CD4-positive, alpha-beta T cell treated with Interleukin-12 subunit alpha and Interleukin-12 subunit beta, for 1 hour (primary cell): Measurements from ENCODE around the gene AFF3.
"Not testable (repeated sequence)": the region's sequence is repeated elsewhere in the genome, so short reads cannot be mapped to it uniquely, and the experiment has no call there.

ENCODE experiments used
- DNase-seq: peaks from one replicate; pipeline ENCODE4 v3.0.0-alpha.2; 2020

The AFF3 gene

DNA sequence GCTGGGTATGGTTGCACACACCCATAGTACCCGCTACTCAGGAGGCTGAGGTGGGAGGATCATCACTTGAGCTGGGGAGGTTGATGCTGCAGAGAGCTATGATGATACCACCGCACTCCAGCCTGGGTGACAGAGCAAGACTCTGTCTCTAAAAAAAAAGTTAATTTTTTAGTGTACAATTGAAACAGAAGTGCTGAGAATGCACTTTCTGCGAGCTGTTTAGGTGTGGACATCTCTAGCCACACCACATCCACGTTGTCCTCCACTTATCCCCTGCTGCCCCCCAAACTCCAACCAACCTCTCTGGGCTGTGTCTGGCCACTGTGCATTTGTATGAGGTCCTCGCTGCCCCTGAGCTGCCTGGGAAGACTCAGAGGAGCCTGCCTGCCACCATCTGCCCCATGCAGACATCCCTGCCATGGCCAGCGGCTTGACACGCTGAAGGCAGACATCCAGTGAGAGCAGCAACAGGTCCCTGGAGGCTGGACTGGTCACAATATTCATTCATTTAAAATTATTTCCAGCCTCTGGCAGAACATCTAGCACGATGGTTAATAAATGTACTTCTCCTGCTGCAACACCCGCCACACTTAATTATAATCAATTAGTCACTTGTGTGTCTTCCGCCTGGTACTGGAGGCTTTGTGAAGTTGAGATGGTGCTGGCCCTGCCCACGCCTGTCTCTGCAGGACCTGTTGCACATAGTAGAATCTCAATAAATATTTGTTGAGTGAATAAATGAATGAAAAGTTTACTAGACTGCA, 3.7 kb upstream of the AFF3 start:
- no peak for DNase-seq

DNA sequence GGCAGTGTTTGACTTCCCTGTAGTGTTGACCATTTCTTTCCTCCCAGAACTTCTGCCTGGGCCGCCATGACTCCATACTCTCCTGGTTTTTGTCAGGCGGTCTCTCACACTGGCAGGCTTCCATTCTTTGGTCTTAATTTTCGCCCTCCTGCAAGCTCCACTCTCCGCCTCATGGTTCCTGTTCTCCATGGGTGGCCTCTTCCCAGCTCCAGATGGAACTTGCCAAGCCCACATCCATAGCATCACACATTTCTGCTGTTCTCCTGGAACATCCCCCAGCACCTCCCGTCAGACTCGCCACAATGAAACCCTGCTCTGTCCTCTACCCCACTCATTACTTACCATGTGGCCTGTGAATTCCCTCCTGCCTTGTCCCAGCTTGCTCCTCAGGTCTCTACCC, 896 bp upstream of the AFF3 start:
- DNase-seq = no peak

DNA sequence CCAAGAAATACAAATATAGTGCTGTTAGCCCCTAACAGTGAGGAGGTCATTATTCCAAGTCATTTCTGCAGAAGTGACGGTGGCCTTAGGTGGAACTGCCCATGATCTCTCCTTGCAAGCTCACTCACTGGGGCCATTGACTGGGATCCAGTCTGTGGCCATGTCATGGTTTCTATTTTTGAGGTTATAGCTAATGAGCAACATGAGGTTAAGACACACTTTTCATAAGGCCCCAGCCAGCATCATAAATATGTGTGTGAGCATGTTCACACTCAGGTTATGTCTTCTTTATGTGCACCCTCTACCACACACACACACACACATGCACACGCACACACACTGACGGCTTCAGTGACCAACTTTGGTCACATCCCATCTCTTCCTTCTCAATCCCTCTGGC, 484 bp downstream of the AFF3 start:
- no peak for DNase-seq

DNA sequence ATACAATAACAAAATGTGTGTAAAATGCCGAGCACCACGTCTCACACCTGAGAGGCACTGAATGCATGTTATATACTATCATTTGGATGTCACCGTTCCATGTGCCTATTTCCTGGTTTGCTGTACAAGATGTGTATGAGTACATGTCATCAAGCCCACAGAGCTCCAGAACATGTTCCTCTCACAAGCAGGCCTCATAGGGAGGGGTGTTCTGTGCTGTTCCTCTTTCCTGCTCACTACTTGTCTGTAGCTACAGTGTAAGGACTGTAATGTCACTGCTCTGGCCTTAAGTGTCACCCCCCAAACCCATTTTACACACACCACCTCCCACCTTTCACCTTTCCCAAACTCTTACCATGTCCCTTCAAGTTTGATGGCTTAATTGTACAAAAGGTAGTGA, 1.8 kb downstream of the AFF3 start:
- DNase-seq = no peak

DNA sequence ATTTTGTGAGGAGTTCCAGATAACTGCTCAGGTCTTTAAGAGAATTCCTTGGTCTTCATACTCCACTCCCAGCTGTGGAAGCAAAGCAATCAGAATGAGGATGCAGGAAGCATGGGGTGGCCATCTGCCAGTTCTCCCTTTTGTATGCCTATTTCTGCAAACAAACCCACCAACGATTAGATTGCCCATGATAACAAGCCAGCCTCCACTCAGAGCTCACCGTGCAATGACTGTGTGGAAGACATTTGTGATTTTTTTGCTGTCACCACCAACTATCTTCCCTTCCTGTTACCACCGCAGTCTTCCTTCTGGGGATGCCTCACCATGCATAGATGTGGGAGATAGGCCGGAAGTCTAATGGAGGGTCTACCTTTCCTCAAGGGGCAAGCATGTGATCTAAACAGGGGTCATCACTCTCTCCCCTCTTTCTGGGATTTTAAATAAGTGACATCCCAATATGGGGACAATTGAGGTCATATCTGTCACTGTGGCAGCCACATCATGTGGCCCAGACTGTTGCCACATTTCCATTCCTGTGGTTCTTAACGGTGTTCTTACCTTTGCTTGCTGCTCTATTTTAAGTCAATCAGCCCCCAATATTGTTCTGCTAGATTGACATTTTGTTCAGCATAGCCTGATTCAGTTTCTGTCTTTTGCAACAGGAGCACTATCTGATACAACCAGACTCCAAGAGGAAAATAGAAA, 4.4 kb downstream of the AFF3 start:
- no peak for DNase-seq

DNA sequence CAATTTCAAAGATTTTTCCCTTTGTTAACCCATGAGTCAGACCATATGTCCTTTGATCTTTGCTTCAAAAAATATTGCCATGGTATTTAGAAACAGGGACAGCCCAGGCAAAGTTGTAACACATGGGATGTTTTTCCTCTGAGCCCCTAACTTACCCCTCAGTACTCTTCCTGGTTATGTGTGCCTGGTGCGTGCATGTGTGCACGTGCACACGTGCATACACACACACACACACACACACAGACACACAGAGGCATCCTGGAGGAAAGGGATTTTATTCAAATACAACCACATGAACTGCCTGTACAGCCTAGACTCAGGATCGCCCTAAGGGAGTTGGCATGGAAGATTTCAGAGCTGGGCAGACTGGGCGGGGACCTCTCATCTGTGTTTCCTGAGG, 5.1 kb downstream of the AFF3 start:
- DNase-seq = no peak

DNA sequence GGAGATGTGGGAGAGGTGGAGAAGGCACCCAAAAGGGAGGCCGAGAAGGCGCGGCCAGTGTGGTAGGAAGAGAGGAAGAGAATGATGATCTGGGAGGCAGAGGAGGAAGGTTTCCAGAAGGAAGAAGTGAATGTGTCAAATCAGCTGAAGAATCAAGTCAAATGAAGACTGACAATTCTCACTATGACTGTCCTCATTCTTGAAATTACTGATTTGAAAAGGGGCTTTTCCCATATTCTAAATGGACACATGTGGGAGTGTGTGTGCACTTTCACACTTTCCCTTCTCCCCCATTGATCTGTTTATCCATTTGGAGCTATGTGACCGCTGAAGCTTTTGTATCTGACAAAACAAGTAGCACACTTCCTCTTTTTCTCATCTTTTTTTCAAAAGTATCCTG, 6.1 kb downstream of the AFF3 start:
- DNase-seq = no peak

DNA sequence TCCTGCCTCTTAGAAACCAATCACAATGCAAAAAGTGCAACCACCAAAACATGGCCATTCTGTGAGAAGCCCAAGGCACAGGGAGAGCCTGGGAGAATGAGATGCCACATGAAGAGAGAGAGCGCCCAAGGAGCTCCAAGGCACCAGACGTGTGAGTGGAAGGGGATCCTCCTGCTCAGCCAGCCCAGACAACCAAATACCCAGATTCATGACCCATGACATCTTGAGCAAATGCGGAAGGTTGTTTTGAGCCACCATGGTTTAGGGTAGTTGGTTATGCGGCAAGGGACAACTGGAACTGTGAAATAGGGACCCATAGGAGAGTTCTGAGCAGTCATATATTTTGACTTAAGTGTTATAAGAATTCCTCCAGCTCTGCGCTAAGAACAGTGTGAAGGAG, 7.0 kb downstream of the AFF3 start:
- DNase-seq = no peak

DNA sequence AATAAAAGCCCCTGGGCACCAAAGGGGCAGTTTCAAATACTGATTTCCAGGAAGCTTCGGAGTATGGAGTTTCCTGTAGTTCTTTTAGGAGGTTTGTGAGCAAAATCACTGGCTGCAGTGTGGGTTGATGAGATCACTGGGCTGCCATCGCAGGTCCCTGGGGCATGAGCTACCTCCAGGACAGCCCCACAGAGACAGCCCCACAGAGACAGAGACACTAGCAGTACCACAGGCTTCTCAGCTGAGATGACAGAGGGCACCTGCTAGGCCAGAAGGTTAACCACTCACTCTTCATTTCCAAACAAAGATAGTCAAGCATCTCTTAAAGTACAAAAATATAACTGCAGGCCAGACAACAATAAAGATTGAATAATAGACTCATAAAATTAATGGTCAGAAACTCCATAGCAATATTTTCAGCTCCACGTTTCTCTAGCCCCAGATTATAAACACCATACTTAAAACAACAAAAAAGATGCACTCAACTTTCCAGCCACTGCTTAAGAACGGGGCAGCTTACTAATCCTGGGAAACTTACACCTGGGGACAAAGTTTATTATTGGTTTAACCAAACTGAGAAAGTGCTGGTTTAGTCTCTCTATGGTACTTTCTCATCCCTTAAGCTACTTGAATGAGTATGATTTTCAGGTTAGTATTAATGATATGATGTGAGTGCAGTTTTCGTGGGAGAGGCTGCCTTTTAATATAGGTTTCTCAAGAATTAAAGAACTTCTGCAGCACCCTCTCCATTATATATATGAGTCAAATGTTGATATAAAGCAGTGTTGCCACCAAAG, 11.6 kb downstream of the AFF3 start:
- DNase-seq = no peak

DNA sequence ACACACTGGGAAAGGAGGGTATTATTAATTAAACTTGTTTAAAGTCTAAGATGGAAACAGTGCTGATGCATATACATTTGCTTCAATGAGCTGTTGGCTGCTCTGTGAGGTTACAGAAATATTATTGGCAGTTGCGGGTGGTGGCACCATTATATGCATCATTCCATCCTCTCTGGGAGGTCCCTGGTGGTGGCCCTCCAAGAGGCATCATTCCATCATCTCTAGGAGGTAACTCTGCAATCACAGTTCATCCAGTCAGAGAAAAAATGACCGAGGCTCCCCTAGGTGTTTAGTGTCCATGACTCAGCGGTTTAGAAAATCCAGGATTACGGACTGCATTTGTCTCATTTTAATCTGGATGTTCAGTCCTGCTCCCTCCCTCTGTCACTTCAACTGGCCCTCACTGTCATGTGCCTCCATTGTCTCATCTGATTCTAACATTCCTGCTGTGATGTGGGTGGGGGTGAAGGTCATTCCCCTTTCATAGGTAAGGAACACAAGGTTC, 15.4 kb downstream of the AFF3 start:
- DNase-seq = no peak

DNA sequence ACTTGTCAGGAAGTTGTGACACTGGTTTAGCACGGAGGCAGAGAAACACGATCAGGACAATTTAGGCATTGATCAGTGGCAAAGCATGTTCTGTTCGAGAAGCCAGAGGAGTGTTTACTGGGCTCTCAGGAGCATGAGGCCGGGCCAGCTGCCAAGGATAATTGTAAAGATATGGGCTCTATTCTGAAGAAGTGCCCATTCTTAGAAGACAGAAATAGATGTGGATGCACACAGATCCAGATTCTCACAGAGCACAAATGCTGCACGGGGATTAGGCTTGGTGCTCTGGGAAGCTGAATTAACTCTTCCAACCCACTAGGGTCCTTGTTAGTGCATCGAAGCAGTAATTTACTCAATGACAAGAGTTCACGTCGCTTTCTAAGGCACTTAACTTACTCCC, 16.2 kb downstream of the AFF3 start:
- no peak for DNase-seq

DNA sequence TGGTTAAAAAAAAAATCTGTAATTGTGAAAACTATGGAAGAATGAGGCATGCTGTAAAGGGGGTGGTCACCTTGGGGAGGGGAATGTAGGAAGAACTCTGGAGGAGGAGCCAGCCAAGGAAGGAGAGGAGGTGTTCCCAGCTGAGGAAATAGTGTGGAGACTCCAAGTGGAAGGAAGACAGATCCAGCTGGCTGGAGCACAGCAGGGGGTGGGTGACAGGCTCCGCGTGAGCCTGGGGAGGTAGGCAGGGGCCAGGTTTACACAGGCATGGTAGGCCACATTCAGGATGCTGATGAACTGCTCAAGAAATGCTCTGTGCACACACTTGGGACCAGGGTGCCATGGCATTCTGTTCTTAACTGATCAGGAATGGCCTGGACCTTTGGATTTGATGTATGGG, 16.8 kb downstream of the AFF3 start:
- no peak for DNase-seq

DNA sequence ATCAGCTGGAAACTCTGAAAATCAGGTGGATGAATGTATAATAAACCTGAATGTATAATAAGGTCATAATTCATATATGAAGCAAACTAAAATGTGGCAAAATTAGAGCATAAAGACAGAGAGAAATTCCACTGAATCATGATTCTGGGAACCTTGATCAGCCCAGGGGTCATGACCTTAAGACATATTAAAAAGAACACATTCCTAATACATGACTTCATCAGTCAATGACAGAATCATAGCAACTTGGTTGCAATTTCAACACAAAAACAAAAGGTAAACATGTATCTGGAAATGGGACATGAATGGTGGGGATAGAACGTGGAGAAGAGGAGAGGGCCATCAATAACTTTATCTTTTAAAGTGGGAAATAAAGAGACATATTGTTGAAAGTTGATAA, 17.6 kb downstream of the AFF3 start:
- no peak for DNase-seq

DNA sequence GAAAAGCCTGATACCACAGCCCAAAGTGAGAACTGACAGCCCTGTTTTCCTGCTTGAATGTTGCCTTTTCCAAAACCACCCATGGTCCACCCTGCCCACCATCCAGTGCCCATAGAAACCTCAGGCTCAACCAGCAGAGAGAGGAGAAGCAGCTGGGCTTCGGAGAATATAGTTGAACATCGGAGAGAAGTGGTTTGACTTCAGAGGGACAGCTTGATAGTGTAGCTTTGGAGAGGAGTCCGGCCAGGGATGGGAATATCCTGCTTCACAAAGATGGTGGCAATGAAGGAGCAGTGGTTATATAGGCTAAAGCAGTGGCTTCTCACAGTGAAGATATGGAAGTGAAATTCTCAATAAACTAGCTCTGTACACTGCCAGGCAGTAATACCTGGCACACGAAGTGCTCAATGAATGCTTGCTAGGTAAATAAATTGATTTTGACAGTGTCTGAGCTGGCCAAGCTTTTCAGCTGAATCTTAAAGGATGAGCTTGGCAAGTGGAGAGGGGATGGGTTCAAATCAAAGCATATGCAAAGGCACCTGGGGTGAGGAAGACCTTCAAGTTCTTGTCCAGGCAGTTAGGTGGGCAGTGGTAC, 21.2 kb downstream of the AFF3 start:
- no peak for DNase-seq

DNA sequence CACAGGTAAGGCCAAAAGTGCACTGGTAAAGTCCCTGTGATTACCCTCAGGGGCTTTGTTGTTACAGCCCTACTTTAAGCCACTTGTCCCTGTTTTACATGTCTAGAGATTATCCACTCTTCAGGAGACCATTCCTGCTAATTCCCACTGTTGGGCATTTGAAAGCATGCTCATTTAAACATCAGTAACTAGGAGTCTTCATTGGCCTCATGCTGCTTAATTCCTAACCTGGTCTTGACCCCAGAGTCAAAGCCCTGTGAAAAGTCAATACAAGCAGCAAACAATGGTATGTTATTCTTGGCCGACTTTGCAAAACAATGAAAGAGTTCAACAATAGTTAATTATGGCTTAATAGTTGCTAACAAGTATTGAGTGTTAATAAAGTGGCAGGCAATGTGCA, 23.2 kb downstream of the AFF3 start:
- DNase-seq = no peak

DNA sequence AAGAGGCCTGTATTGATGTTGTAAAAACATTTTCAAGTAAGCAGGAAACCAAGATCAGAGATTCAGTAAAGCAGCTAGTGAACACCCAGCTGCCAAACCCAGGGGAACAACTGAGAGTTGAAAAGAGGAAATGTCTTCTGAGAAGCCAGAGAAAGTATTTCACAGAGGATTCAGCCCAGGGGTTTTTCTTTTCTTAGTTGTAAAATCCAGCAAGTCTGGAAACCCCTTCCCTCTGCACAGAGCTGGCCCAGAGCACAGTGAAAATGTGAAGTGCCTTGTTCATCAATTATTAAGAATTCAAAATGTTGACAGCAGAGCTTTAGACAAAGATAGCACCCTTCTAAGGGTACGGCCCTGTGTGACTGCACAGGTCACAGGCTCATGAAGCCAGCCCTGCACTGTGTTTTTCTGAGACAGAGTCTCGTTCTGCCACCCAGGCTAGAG, 28.4 kb downstream of the AFF3 start:
- no peak for DNase-seq

DNA sequence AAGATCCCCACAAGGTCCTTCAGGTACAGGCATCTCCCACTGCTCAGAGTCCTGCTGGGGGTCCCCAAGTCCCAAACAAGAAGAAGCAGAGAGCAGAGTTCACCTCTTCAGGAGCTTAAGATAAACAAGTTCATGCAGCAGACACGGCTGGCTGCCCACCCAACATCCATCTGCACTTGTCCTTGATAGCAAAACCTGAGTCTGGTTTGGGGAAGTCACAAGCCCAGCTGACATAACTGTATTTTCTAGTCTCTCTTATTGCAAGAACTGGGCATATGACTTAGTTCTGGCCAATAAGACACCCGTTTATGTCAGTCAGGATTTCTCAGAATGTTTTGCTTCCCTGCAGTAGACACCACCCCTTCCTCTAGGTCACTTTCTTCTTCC, 31.8 kb downstream of the AFF3 start:
- DNase-seq = no peak

DNA sequence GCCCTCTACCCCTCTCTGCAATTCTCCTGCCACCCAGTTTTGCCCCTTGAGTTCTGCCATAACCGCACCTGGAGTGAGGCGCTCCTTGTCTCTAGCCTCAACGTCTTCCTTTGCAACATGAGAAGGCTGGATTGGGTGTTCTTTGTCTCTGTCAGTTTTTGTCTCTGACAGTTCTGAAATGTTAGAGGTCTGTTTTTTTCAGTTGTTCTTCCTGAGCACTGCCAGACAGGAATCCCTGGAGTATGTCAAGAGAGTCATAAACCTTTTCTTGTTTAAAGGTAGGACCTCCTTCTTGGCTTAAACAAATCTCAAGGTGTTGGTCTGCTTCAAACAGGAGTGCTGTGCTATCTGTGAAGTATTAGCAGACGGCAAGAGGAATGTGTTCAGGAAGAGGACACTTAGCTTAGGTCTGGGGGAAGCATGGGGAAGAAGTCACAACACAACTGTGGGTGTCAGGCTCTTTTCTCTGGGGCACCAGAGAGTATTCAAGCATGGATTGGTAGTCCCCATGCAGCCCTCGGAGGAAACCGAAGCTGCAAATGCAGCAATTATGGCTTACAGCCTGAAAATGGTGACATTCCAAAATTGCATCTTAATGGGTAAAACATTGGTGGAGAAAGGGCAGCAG, 32.3 kb downstream of the AFF3 start:
- DNase-seq = no peak

DNA sequence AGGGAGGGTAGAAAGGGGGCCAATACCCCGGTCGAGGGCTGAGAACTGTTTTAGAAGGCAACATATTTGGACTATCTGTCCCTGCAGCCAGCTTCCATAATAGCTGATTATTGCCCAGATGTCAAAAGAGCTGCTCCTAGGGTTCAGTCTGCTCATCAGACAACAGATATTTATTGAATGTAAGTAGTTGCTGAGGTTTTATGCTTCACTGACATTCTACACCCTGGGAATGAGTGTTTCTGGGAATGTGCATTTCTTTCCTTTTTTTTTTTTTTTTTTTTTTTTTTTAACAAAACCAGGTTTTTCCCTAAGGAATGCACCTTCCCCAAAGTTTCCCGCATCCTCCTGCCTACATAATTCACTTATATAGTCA, 33.8 kb downstream of the AFF3 start:
- DNase-seq = not testable (repeated sequence)

DNA sequence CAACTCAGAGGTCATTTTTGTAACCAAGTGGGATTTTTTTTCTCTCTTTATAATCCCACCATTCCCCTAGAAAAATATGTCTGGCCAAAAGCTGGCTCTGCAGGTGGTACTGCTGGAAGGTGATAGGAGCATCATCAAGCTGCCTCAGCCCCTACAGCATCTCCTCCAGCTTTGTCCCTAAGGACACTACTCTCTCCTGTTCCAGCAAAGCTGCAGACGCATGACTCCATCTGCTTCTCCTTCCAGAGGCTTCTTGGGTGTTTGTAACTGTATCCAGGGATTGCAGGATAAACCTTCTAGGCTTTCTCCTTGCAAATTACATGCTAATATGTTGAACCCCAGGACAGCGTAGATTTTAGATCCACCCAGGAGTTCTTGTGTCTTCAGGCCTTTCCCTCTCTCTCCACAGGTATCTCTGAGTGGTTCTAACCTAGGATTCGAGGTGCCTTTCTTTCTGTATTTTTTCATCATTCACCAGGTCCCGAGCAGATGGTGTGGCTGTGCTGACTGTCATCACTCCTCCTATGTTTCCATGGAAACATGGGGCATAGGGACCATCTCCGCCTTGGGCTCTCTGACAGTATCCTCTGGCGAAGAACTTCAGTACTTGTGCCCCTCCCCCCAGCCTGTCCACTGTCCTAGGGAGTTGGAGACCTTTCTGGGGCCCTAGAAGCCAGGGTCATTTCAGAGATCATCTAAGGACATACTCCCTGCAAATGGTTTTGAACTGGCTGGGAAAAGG, 34.3 kb downstream of the AFF3 start:
- no peak for DNase-seq

DNA sequence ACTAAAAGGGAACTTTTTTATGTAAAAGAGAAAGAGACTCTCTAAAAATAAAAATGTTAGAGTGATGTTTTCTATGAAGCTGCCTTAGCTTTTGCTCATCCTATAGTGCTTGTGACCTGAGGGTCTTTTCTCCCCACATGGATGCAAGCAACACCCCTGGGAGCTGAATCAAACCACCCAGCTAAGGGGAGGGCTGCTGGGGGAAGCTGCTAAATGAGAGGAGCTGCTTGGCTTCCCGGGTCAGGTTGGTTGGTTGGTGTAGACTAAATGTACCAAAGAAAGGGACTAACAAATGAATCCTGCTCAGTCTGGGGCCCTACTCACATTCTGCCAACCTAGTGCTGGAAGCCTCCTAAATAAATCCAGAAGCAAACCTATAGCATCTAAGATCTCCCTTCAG, 35.0 kb downstream of the AFF3 start:
- no peak for DNase-seq

DNA sequence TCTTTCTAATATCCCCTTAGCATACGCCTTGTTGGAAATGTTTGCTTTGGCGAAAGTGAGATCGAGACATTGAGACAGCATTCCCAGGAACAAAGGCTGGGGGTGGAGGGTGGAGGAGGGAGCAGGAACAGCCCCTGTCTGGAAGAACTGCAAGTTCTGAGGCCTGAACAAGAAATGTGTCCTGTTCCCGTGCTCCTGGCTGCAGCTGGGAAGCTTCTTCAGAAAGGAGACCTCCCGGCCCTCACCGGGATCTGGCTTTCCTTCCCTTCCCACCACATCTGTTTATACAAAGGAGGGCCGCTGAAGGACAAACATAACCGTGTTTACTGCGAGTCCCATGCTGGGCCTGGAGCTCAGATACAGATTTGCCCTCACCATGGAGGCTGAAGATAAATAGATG, 35.9 kb downstream of the AFF3 start:
- DNase-seq = no peak
